HL-60/S4 treated with retinoic acid at 250 ng/mL for 4 days and 3 days (cell line): ENCODE measurements around the gene SLC44A1.

Source experiments
- in situ Hi-C: fragments of 300-500 bp; cut with MboI; formaldehyde crosslinking; loops from 2 replicates; pipeline ENCODE4 v1.7.0; 2022; ENCODE audit warnings: low sequenced_read_pairs

Gene SLC44A1

GRCh38 chr9:105419816-105420597 is 175.6 kb downstream of the SLC44A1 start:
- in situ Hi-C loops = loop anchor here (10.0 to 25.0 kb wide), 2 partner anchors 255 to 558 kb away; no protein-coding TSS in a partner anchor

- in situ Hi-C loops = loop anchor here (25.0 kb wide), 1 partner anchor 559 kb away; no protein-coding TSS in a partner anchor
Observed at GRCh38 chr9:105421154-105421553, 176.7 kb downstream of the SLC44A1 start.

- in situ Hi-C loops = loop anchor here (25.0 kb wide), 1 partner anchor 560 kb away; no protein-coding TSS in a partner anchor
Observed at GRCh38 chr9:105421864-105422263, 177.4 kb downstream of the SLC44A1 start.

GRCh38 chr9:105425816-105426433 is 181.5 kb downstream of the SLC44A1 start:
- in situ Hi-C loops = no loop called here

GRCh38 chr9:105426657-105427056 is 182.2 kb downstream of the SLC44A1 start:
- in situ Hi-C loops = no loop called here

- in situ Hi-C loops = no loop called here
Observed at GRCh38 chr9:105431424-105432246, 187.2 kb downstream of the SLC44A1 start.

GRCh38 chr9:105432247-105432842 is 187.9 kb downstream of the SLC44A1 start:
- in situ Hi-C loops = no loop called here

- in situ Hi-C loops = no loop called here
Observed at GRCh38 chr9:105435453-105435852, 191.0 kb downstream of the SLC44A1 start.

- in situ Hi-C loops = no loop called here
Observed at GRCh38 chr9:105436783-105437182, 192.3 kb downstream of the SLC44A1 start.

GRCh38 chr9:105437704-105438103 is 193.3 kb downstream of the SLC44A1 start:
- in situ Hi-C loops = no loop called here

- in situ Hi-C loops = no loop called here
Observed at GRCh38 chr9:105438141-105438806, 193.8 kb downstream of the SLC44A1 start.

- in situ Hi-C loops = no loop called here
Observed at GRCh38 chr9:105439428-105439827, 195.0 kb downstream of the SLC44A1 start.

GRCh38 chr9:105441616-105442160 is 197.2 kb downstream of the SLC44A1 start:
- in situ Hi-C loops = no loop called here

GRCh38 chr9:105443121-105443520 is 198.7 kb downstream of the SLC44A1 start:
- in situ Hi-C loops = no loop called here

GRCh38 chr9:105444130-105444529 is 199.7 kb downstream of the SLC44A1 start:
- in situ Hi-C loops = no loop called here

GRCh38 chr9:105445203-105445881 is 200.9 kb downstream of the SLC44A1 start:
- in situ Hi-C loops = no loop called here

- in situ Hi-C loops = no loop called here
Observed at GRCh38 chr9:105447386-105447813, 202.9 kb downstream of the SLC44A1 start.

GRCh38 chr9:105447814-105448812 is 203.7 kb downstream of the SLC44A1 start, which contains the start of gene FSD1L:
TSS of gene FSD1L (plus strand) at chr9:105448034. CDS start at chr9:105448221, 187 bp downstream.
- in situ Hi-C loops = no loop called here
